Measurements from ENCODE around the gene CD36. TPM values are rescaled to one million over a fixed set of nuclear protein-coding genes. Genes with fewer than 3 reads are reported as not detected.
A peak's percentile ranks its signal among the peaks of the same experiment; 100 is the strongest.

CD36 gene
- total RNA-seq, 1 donor from 2014 or later, result 1,018 TPM

- no peak for TF ChIP-seq CTCF (IDR thresholded peaks at IDR 0.05; ENCODE audit: borderline replicate concordance)
- H3K27me3 ChIP-seq (ENCODE audit: low read depth), result no peaks in the 10 kb centered on the region
- peaks cover 15% of the 10 kb centered on the region for H3K4me1 ChIP-seq
- intact Hi-C loops (cut with micrococcal nuclease), result no loop called here
- no peaks in the 10 kb centered on the region for H3K36me3 ChIP-seq
- H3K9me3 ChIP-seq (replicated peaks), result no peaks in the 10 kb centered on the region
- no peak overlapping the region for H3K27ac ChIP-seq (replicated peaks)
- H3K4me3 ChIP-seq, result no peak overlapping the region
- no peak for DNase-seq
Measured at GRCh38 chr7:80719261-80719660, 80.8 kb downstream of the CD36 start.

- H3K27me3 ChIP-seq (ENCODE audit: low read depth), result no peaks in the 10 kb centered on the region
- no peak for TF ChIP-seq CTCF (IDR thresholded peaks at IDR 0.05; ENCODE audit: borderline replicate concordance)
- no peak overlapping the region for H3K4me3 ChIP-seq
- no peaks in the 10 kb centered on the region for H3K36me3 ChIP-seq
- peaks cover 15% of the 10 kb centered on the region for H3K4me1 ChIP-seq
- no peak for DNase-seq
- no peak overlapping the region for H3K27ac ChIP-seq (replicated peaks)
- intact Hi-C loops (cut with micrococcal nuclease), result no loop called here
- no peaks in the 10 kb centered on the region for H3K9me3 ChIP-seq (replicated peaks)
Measured at GRCh38 chr7:80720146-80720545, 81.7 kb downstream of the CD36 start.

- intact Hi-C loops (cut with micrococcal nuclease), result no loop called here
- no peak for TF ChIP-seq CTCF (IDR thresholded peaks at IDR 0.05; ENCODE audit: borderline replicate concordance)
- Histone ChIP-seq H3K36me3 (no peaks in the 10 kb centered on the region), H3K27me3 (ENCODE audit: low read depth) (no peaks in the 10 kb centered on the region), H3K27ac (replicated peaks) (peak overlapping the region; percentile 52), H3K4me3 (no peak overlapping the region), H3K4me1 (peaks cover 15% of the 10 kb centered on the region), H3K9me3 (replicated peaks) (no peaks in the 10 kb centered on the region)
- DNase-seq, result no peak
Measured at GRCh38 chr7:80721883-80722615, 83.6 kb downstream of the CD36 start.

GRCh38 chr7:80722616-80723195, 84.3 kb downstream of the CD36 start:
- peaks cover 15% of the 10 kb centered on the region for H3K4me1 ChIP-seq
- TF ChIP-seq CTCF (IDR thresholded peaks at IDR 0.05; ENCODE audit: borderline replicate concordance), result no peak
- DNase-seq, result peak; percentile 20
- H3K9me3 ChIP-seq (replicated peaks), result no peaks in the 10 kb centered on the region
- H3K27me3 ChIP-seq (ENCODE audit: low read depth), result no peaks in the 10 kb centered on the region
- H3K27ac ChIP-seq (replicated peaks), result peak overlapping the region; percentile 52
- no peak overlapping the region for H3K4me3 ChIP-seq
- intact Hi-C loops (cut with micrococcal nuclease), result no loop called here
- H3K36me3 ChIP-seq, result no peaks in the 10 kb centered on the region

- Histone ChIP-seq H3K27me3 (ENCODE audit: low read depth) (no peaks in the 10 kb centered on the region), H3K9me3 (replicated peaks) (no peaks in the 10 kb centered on the region), H3K4me1 (peaks cover 15% of the 10 kb centered on the region), H3K4me3 (no peak overlapping the region), H3K27ac (replicated peaks) (no peak overlapping the region), H3K36me3 (no peaks in the 10 kb centered on the region)
- TF ChIP-seq CTCF (IDR thresholded peaks at IDR 0.05; ENCODE audit: borderline replicate concordance), result no peak
- intact Hi-C loops (cut with micrococcal nuclease), result no loop called here
- no peak for DNase-seq
Measured at GRCh38 chr7:80724249-80724871, 85.9 kb downstream of the CD36 start.
